Measurements from ENCODE around the gene CEP250.
A peak's percentile ranks its signal among the peaks of the same experiment; 100 is the strongest.
"Not testable (repeated sequence)": the region's sequence is repeated elsewhere in the genome, so short reads cannot be mapped to it uniquely, and the experiment has no call there.

Gene CEP250

DNA sequence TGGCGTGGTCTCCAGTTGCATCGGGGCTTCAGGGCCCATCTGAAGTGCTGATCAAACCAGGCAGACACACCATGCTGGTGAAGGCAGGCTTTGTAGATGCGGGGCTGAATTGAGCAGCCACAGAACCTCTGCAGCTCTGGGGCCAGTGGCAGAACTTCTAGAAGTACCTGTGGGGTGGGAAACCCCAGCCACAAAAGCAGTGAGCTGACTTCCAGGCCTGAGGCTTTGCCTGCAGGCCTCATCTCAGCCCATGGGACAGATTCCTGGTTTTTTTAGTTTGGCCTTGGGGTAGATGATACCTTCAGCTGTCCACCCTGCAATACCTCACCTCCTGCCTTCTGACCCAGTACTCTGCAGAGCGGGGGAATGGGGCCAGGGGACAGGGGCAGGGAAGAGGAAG lies 59.9 kb downstream of the CEP250 start:
- TF ChIP-seq, protein P1, sequence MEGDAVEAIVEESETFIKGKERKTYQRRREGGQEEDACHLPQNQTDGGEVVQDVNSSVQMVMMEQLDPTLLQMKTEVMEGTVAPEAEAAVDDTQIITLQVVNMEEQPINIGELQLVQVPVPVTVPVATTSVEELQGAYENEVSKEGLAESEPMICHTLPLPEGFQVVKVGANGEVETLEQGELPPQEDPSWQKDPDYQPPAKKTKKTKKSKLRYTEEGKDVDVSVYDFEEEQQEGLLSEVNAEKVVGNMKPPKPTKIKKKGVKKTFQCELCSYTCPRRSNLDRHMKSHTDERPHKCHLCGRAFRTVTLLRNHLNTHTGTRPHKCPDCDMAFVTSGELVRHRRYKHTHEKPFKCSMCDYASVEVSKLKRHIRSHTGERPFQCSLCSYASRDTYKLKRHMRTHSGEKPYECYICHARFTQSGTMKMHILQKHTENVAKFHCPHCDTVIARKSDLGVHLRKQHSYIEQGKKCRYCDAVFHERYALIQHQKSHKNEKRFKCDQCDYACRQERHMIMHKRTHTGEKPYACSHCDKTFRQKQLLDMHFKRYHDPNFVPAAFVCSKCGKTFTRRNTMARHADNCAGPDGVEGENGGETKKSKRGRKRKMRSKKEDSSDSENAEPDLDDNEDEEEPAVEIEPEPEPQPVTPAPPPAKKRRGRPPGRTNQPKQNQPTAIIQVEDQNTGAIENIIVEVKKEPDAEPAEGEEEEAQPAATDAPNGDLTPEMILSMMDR (IDR thresholded peaks at IDR 0.05; ENCODE audit: low read depth, low read length, missing control alignments) = no peak
- in situ Hi-C loops (cut with HindIII; ENCODE audit: low sequenced_read_pairs) = no loop called here

DNA sequence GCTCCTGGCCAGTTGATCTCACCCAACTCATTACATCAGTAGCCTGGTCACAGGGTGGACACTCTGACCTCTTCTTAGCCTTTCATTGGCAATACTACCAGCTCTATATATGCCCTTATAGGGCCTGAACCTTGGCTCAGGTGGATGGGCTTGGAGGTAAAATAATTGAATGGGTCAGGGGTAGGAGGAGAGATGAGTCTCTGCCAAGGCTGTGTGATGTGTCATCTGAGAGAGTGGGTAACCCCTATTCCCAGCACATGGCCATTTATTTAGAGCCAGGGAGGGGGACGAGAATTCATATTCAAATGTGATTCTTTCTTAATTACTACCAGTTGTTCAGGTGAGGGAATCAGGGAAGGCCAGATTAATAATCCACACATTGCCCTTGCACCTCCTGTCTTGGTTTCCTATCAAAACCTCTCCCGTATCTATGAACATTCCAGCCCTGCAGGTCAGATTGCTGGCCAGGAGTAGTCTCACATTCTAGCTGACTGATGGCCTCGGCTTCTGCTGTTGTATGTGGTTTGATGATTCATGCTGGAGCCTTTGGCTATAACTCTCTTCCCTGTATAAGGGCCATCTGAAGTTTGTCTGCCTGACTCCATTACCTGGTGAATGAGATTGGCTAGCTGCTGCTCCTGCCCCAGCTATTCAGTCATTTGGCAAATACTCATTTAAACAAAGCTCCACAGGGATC lies 60.7 kb downstream of the CEP250 start:
- TF ChIP-seq, protein P1 (IDR thresholded peaks at IDR 0.05; ENCODE audit: low read depth, low read length, missing control alignments) = no peak
- no peak overlapping the region for H3K4me3 ChIP-seq (ENCODE audit: low read depth, low read length)
- DNase-seq (ENCODE audit: low read depth) = peak; percentile 81
- in situ Hi-C loops (cut with HindIII; ENCODE audit: low sequenced_read_pairs) = no loop called here

More for the DNA sequence above, 59.9 kb downstream of the CEP250 start:
- no peak for DNase-seq (ENCODE audit: low read depth)
- no peak overlapping the region for H3K4me3 ChIP-seq (ENCODE audit: low read depth, low read length)

DNA sequence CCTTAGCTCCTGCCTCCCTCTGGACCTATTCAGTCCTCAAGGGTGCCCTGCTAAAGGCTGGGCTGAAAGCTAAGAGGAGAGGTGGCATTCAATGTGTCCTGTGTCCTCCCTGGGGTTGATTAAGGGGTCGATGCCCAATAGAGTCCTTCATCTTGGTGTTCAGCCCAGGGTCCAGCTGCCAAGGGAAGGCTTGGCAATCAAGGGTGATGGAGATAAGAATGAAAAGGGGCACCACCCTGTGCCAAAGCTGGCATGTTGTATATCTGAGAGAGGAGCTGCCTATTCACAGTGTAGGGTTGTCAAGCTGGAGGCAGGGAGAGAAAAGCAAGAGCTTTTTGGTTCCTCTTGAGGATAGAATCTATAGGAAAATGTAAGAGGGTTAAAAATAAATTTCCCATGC lies 61.7 kb downstream of the CEP250 start:
- TF ChIP-seq, protein P1 (IDR thresholded peaks at IDR 0.05; ENCODE audit: low read depth, low read length, missing control alignments) = no peak
- no peak for DNase-seq (ENCODE audit: low read depth)
- no peak overlapping the region for H3K4me3 ChIP-seq (ENCODE audit: low read depth, low read length)
- in situ Hi-C loops (cut with HindIII; ENCODE audit: low sequenced_read_pairs) = no loop called here

DNA sequence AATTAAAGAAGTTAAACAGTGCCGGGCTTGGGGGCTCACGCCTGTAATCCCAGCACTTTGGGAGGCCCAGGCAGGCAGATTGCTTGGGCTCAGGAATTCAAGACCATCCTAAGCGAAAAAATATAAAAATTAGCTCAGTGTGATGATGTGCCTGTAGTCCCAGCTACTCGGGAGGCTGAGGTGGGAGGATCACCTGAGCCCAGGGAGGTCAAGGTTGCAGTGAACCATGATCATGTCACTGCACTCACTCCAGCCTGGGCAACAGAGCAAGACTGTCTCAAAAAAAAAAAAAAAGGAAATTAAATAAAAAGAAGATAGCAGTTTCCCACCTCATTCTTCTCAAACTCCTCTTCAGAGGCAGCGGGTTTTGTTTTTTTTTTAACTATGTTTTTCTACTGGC lies 62.4 kb downstream of the CEP250 start:
- DNase-seq (ENCODE audit: low read depth); H3K4me3 ChIP-seq (ENCODE audit: low read depth, low read length); in situ Hi-C loops (cut with HindIII; ENCODE audit: low sequenced_read_pairs): not testable (repeated sequence)

DNA sequence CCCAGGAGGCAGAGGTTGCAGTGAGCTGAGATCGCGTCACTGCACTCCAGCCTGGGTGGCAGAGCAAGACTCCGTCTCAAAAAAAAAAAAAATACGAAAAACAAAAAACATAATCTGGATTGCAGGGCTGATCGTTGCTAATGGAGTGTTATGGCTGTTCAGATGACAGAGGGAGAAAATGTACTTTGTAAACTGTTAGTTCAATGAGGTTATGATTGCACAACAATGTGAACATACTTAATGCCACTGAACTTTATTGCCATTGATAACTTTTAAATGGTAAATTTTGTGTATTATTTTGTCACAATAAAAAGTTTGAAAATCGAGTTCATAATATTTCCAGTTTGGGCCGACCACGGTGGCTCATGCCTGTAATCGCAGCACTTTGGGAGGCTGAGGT lies 63.6 kb downstream of the CEP250 start:
- in situ Hi-C loops (cut with HindIII; ENCODE audit: low sequenced_read_pairs) = no loop called here
- H3K4me3 ChIP-seq (ENCODE audit: low read depth, low read length) = no peak overlapping the region
- DNase-seq (ENCODE audit: low read depth) = no peak
- TF ChIP-seq, protein P1 (IDR thresholded peaks at IDR 0.05; ENCODE audit: low read depth, low read length, missing control alignments) = no peak

DNA sequence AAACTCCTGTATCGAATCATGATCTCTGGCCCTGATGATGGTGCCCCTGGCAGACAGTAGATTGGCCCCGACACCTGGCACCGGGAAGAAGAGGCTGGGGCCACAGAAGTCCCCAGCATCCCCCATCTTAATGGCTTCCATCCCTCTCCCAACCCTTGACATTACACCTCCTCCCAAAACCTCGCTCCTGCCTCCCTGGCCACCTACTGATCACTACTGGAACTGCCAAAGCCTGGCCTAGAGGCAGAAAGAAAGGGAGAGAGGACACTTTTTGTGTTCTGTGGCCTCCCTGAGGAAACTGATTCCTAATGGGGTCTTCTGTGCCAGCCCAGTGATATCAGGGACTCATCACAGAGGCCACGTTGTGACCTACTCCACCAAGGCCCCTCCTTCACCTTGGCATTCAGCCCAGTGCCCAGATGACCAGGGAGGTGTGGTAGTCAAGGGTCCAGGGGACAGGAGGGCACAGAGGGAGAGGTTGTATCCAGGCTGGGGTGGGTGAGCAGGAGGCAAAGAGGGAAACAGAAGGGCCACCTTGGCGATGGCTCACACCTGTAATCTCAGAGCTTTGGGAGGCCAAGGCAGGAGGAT lies 68.0 kb downstream of the CEP250 start:
- H3K4me3 ChIP-seq (ENCODE audit: low read depth, low read length) = no peak overlapping the region
- DNase-seq (ENCODE audit: low read depth) = no peak
- in situ Hi-C loops (cut with HindIII; ENCODE audit: low sequenced_read_pairs) = no loop called here
- TF ChIP-seq, protein P1 (IDR thresholded peaks at IDR 0.05; ENCODE audit: low read depth, low read length, missing control alignments) = peak; percentile 66

DNA sequence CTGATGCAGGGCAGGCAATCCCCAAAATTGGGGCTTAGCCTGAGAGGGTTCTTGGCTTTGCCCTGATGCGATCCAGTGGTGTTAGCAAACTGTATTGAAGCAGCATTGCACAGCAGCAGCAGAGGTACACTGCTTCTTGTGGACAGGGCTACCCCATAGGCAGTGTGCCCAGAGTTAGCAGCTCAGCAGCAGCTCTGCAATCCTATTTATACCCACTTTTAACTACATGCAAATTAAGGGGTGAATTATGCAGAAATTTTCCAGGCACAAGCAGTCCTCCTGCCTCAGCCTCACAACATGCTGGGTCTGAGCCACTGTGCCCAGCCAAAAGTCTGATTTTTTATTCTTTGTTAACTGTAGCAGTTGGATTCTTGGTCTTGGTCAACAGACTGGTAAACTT lies 70.2 kb downstream of the CEP250 start:
- in situ Hi-C loops (cut with HindIII; ENCODE audit: low sequenced_read_pairs) = no loop called here
- TF ChIP-seq, protein P1 (IDR thresholded peaks at IDR 0.05; ENCODE audit: low read depth, low read length, missing control alignments) = no peak
- no peak overlapping the region for H3K4me3 ChIP-seq (ENCODE audit: low read depth, low read length)
- no peak for DNase-seq (ENCODE audit: low read depth)

Measured in astrocyte of the cerebellum (primary cell).